ENCODE measurements around the gene KCNS3. TPM values are rescaled to one million over a fixed set of nuclear protein-coding genes. Genes with fewer than 3 reads are reported as not detected.

Gene KCNS3
- total RNA-seq, 1 experiment from 2014 or later = 72.5 TPM

DNA sequence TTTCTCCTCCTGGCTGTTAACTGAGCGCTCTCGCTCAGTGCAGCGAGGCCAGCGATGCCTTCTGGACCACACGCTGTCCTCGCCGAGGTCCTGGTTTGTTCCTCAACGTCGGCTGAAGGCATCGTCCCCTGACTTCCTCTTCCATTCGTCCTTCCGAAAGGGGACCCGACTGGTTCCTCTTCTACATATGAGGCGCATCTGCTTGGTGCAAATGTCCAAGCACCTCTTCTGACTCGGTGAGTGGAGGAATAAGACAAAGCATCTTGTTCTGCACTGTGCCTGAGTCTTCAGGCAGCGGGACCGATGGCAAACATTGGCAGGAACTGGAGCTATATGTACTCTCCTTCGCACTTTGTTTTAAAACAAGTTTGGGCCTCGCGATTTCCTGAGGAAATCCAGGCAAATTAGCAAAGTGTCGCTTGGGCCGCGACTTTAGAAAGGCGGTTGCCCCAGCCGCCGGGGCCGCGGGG lies 621 bp upstream of the KCNS3 start:
- DNase-seq (ENCODE audit: low read depth) = no peak

DNA sequence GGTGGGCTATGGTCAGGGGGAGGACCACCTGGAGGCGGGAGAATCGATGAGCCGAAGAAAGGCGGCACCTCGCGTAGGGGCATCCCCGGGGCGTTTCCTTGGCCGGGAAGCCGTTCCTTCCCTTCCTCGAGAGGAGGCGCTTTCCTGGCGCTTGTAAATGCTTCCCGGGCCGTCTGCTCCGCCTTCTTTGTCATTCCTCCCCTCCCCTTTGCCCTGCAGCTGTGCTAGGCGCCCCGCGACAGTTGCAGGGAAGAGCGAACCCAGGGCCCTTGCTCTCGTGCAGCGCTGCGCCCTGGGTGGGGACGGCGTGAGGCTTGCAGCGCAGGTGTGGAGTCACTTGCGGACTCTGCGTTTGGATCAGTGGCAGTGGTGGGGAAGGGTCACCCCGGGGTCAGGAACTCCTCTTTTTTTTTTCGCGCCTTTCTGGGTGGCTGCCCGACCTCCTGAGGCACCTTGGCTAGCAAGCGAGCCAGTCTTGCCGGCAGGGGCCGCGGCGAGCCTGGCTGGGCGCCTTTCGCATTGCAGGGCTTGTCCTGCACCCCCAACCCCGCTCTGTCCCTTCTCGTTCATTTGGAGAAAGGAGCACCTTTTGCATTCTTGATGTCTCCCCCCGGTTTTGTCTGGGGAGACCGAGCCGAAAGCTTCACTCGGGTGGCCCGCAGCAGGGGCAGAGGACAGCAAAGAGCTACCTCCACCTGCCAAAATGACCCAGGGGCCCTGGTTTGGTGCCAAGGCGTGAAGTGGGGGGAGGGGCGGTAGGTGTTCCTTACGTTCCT lies 858 bp downstream of the KCNS3 start:
- DNase-seq (ENCODE audit: low read depth) = peak; percentile 89

DNA sequence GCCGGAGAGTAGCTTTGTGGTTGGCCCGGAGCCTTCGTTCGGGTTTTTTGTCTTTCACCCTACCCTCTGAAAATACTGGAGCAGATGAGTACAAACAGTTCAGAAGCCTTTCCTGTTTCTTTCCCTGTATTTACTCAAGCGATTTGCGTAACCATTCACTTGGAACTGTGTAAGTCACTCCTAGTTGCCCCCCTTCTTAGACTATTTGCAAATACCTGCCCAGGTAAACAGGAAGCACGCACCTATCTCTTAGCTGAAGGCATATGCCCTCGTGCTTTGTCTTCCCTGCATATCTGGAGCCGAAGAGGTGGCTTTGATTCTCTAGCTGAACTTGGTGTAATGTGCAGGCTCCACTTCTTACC lies 1.4 kb downstream of the KCNS3 start:
- DNase-seq (ENCODE audit: low read depth) = no peak

DNA sequence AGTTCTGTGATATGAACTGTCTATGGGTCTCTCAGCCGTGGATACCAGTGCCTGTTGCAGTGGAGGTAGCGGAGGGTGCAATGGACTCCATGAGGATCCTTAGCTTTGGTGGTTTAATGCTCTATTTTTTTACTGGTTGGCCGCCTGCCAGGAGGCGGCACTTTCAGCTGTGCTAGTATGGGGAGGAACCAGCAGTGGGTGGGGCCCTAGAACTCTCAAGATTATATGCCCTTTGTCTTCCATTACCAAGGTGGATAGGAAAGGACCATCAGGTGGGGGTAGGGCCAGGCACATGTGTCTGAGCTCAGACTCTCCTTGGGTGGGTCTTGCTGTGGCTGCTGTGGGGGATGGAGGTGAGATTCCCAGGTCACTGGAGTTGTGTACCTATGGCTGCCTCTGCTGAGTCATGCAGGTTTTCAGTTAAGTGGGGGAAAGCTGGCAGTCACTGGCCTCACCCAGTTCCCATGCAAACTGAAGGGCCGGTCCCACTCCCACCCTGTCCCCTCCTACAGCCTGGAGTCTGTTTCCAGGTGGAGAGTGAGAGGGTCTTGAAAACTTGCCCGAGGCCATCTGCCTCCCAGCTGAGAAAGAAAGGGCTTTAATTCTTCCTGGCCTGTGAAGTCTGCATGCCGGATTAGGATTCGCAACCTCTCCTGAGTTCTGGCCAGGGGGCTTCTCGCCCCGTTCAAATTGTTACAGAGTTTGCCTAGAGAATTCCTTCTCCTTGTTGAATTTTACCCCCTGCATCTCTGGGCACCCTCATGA lies 14.5 kb downstream of the KCNS3 start:
- DNase-seq (ENCODE audit: low read depth) = peak; percentile 53

DNA sequence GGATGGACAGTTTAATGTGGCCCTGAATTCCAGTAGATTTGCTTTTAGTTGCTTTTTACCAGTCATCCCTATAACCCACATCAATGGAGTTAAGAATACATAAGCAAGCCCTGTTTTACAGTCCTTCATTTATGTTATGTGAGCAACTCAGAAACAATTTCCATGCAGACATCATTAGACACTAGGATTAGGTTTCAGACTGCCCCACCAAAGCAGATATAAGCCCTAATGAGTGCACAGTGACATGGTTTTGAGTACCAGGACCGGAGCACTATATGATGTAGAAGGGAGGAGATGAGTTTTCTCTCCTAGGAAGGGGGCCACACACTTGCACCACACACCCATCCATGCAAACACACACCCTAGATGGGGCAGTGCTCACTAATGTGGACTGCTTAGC lies 15.5 kb downstream of the KCNS3 start:
- no peak for DNase-seq (ENCODE audit: low read depth)

DNA sequence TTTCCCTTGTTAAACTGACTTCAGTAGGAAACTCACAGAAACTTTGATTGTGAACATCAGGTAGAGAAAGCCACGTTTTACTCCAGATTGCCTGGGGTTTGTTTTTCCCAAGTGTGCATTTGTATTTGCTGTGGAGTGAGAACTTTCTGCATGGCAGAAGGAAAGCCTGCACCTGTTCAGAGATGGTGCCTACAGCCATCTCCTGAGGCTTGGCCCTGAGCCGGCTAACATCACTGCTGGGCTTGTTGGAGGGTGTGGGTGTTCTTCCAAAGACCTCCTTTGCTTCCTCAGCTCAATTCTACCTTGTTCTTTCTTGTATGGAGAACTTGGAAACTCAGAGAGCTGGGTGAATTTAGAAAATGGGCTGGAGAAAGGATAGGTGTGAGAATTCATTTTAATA lies 16.1 kb downstream of the KCNS3 start:
- DNase-seq (ENCODE audit: low read depth) = no peak

DNA sequence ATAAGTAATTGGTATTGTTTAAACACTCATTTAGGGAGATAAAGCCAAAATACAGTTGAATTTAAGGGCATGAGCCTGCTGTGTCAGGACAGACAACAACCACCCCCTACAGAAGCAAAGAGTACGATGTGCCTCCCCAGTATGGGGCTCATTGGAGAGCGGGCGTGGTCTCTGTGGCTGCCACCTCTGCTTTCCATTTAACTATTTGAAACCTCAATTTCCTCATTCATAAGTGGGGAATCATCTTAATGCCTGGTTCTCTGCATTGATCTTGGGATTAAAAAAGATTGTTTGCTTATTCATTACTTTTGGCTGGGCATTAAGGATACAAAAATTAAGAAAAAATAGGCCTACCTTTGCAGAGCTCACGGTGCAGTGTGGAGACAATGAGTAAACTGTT lies 21.4 kb downstream of the KCNS3 start:
- no peak for DNase-seq (ENCODE audit: low read depth)

DNA sequence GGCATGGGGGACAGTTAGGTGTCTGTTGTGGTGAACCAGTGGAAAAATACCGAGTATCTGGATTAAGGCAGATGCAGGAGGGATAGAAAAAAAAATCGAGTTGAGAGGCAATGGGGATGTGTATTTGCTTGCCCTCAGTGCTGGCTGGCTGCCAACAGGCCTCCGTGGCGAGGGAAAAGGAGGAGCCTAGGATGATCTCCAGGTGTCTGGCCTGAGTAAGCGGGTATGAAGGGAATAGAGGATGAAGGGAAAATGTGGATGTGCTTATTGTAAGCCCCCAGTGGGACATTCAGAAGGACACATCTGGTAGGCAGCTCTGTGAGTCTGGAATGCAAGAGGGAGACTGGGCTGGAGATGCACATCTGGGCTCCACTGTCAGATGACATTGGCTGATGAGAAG lies 22.8 kb downstream of the KCNS3 start:
- peak; percentile 60 for DNase-seq (ENCODE audit: low read depth)

DNA sequence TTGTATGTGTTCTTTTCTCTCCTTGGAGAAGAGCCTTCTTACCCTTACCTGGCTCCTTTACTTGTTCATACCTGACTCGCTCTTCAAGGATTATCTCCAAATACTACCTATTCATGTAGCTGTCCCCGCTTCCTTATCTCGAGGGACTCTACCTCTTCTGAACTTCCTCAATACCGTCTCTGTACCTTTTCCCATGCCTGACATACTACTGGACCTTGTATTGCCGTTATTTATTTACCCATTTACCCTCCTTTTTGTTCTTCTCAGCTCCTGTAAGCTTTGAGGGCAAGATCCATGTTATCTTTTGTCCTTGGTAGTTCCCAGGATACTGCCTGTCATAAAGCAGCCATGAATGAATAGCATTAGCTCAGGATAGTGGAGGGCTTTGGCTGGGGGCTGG lies 32.5 kb downstream of the KCNS3 start:
- DNase-seq (ENCODE audit: low read depth) = no peak

DNA sequence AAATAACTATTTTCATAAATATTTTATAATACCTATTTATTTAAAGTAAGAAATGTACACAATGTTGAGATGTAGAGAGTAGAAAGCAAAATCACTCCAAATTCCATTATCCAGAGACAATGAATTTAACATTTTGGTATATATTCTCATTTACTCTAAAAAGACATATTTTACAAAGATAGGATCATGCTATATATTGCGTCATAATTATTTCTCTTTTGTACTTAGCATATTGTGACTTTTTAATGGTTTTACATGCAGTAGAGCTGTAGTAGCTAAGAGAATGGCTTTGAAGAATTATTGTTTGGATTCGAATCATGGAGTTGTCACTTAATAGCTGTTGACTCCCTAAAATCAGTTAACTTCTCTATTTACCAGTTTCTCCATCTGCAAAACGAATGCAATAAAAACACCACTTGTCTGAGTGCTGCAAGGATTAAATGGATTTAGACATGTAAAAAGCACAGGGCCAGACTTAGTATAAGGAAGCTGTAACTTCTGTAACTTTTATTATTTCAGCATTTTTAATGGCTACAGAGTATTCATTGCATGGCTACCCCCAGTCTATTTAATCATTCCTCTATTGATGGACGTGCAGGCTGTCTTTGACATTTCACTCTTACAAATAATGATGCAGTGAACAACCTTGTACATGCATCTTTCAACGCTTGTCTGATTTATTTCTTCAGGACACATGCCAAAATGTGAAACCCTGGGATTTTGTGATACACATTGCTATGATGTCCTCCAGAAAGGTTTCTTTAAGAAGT lies 33.2 kb downstream of the KCNS3 start:
- no peak for DNase-seq (ENCODE audit: low read depth)

DNA sequence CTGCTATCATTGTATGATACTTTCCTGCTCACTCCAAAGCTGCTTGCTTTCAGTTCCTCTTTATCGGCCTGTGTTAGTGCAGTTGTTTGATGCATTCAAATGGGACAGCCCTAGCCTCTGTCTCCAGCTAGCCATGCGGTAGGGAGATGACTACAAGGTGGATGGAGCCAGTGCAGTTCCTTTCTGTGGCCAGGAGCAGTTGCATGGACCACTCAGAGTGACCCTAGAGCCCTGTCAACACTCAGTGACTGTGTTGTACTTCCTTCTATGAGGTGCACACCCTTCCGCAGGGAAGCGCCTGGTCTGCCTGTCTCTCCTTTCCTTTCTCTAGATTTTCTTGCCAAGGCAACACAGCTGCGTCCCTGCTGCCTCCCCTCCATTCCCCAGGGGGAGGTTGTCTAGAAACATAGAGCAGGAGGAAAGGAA lies 33.8 kb downstream of the KCNS3 start:
- no peak for DNase-seq (ENCODE audit: low read depth)

DNA sequence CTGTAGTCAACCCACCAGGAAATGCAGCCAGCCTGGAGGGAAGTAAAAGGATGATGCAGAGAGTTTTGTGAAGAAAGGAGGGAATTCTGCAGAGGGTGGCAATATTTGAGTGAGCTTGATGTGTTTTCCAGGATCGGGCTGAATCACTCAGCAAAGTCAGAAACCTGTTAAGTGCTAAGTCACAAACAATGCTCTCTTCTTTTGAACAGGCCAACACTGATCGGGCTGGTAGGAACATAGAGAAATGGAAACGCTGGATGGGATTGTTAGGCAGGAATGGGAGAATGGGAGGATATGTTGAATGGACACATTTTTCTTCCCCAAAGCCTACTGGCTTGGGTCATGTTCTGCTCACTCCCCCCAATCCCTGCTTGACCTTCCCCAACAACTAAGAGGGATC lies 36.6 kb downstream of the KCNS3 start:
- no peak for DNase-seq (ENCODE audit: low read depth)

DNA sequence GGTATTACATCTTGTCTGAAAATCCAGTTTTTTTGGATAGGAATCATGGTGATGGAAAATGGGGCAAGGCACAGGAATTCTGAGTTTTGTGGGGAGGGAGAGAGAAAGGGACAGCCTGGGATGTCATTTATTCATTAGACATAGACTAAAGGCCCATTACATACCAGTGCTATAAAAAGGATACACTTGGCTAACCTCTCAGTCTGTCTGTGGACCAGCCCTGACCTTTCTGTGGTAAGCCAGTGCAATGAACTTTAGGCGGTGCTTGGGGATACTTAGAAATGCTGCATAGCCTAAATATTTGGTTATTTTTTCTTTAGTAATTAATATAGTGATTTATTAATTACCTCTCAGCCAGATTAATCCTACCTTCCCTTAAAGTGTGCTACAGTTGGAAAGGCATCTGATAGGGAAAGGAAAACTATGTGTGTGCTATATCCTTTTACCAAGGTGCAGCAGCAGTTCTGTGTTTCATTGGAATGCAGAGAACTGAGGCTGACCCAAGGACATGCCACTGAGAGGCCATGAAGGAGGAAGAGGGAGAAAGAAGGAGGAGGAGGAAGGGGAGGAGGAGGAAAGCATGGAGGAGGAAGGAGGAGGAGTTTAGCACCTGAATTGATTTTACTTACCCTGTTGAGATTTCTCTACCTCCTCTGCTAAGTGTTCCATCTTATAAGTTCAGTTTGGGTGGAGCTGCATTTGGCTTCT lies 37.5 kb downstream of the KCNS3 start:
- DNase-seq (ENCODE audit: low read depth) = no peak

DNA sequence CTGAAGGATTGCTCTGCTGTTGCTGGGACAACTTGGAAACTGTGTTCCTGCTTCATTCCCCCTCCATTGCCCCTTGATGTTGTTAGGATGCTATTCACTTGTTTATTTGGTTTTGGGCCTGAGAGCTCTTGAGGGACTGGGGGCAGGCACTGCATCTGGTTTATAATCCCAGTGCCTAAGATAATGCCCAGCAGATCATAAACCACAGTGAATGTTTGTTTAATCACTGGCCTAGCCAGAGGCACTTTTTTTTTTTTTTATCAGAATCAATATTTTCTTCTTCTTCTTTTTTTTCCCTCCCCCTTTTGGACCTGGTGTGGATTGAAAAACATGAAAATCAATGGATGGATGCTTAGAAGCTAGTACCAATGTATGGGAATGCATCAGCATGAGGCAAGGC lies 38.1 kb downstream of the KCNS3 start:
- no peak for DNase-seq (ENCODE audit: low read depth)

DNA sequence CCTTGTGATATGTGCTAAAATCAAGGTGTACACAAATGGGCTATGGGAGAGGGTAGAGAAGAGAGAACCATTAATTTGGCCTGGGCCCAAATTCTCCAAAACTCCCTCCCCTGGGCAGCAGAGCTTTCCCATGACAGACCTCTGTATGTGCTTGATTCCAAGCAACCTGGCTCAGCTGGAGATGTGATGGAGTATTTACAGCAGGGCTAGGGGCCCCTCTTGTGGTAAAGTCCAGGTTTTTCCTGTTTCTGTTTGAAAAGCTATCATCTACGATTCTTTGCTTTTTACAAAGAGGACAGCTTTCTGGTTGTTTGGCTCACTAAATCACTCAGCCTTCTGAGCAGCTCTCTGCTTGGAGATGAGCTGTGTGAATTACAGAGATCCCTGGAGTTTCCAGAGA lies 40.3 kb downstream of the KCNS3 start:
- no peak for DNase-seq (ENCODE audit: low read depth)

DNA sequence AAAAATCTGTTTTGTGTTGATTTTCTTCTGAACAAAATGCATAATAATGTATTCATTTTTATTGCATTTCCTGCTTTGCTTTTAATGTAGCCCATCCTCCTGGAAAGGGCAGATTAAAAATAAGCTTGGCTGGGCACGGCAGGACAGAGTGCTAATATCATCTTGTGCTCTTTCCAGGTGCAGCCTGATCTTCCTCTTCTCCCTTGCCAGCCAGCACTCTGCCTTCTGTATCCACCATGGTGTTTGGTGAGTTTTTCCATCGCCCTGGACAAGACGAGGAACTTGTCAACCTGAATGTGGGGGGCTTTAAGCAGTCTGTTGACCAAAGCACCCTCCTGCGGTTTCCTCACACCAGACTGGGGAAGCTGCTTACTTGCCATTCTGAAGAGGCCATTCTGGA lies 52.3 kb downstream of the KCNS3 start:
- no peak for DNase-seq (ENCODE audit: low read depth)

DNA sequence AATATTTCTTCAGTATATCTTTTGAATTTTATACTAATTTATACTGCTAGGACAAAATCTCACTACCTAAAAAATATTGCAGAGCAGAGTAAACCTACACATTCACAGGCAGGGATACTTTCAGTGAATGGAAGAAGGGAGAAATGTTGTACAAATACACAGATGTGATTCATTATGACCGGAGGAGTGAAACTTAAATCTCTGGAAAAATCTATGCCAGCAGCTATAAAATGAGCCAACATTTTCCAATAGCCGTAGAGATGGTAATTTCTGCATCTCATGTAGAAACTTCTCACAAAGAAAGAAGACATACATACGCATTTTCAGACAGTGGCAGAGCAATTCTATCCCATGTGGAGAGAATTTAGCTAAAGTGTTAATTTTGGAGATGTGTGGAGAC lies 54.8 kb downstream of the KCNS3 start:
- DNase-seq (ENCODE audit: low read depth) = no peak

DNA sequence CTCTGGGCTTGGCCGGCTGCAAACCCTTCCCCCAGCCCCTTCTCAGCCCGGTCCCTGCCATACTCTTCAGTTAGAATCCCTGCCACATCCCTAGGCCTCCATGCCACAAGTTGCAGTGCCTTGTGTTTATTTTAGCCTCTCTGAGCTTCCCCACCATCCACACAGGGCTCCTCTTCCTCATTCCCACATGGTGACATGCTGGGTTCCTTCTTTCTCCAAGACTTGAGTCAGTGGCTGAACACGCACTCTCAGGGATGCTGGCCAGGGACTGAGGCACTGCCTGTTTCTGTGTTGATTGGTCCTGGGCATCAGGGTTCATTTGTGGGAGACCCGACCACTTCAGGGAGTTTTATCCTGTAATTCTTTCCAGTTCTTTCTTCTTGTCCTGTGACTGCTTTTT lies 56.3 kb downstream of the KCNS3 start:
- DNase-seq (ENCODE audit: low read depth) = peak; percentile 88

DNA sequence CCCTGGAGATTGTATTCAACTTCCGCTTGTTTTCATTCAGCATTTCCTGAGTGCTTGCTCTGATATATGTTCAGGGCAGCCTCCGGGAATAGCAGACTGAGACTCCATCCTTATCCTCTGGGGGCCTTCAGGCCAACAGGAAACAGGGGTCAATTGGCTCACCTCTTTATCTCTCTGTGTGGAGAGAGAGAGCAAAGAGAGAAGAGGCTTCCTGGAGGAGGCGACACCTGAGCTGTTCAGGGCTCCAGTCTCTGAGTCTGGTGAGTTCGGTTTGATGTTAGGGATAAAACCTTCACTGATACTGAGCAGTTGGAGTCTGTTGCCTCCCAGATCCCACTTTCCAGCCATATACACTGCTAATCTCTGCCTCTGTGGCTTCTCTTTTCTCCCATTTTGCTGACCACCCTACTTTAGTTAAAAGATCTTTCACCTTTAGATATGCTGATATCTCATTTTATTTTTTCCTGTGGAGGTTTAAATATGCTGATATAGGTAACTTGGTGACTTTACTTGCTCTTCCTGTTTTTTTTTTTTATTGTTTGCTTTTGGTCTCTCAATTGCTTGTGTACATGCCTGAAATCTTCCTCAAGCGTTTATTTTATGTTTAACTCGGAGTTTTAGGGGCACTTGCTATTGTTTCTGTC lies 56.9 kb downstream of the KCNS3 start:
- DNase-seq (ENCODE audit: low read depth) = no peak

DNA sequence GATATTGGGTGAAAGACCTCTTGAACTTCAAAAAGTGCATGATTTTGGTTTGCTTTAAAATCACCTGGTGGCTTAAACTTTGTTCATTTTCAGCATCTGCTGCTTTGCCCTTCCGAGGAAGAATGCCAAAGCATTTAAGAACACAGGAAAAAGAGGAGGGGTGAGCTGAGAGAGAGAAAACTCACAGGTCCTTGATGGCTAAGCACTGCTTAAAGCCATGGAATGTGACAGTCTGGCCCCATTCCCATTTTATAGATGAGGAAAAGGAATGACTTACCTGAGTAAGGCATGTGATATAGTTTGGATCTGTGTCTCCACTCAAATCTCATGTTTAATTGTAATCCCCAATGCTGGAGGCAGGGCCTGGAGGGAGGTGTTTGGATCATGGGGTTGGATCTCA lies 58.1 kb downstream of the KCNS3 start:
- no peak for DNase-seq (ENCODE audit: low read depth)

DNA sequence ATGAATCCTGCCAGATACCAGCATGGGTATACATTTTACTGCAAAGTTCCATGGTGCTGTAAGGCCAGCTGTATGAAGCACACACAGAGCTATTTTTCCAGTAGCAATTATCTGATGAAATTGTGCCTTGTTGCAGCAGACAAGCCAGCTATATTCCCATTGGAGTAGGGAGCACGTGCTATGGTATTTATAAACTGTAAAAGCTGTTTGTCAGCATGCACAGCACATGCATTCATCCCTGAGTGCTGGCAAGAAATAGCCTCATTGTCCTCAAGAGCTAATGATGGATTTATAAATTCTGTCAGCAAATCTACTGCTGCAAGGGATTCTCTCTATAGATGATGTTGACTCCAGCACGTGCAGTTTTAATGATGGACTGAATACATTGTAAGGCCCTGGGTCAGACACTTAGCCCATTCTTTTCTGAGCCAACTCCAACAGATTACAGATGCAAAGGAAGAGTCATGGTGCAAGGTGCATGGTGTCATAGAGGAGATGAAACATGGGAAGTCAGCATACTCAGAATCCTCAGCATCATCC lies 61.7 kb downstream of the KCNS3 start:
- DNase-seq (ENCODE audit: low read depth) = no peak

Data from M059J (cell line).